Astrocyte (in vitro differentiated cells and primary cell): ENCODE results near the gene STX7. TPM values are rescaled to one million over a fixed set of nuclear protein-coding genes. Genes with fewer than 3 reads are reported as not detected.

Experiments used
- DNase-seq: peaks from one replicate; pipeline ENCODE4 v3.0.0-alpha.2; 2010; ENCODE audit warnings: low read depth
- FAIRE-seq: peaks from 2 replicates; lab custom pipeline; 2011; peaks lifted over from hg19 to GRCh38; lab: Jason Lieb, UNC
- H2AFZ ChIP-seq: 2 replicates; pipeline ENCODE4 v1.6.0; 2012; ENCODE audit warnings: low read depth, low read length, inconsistent platforms
- H3K27ac ChIP-seq: 2 replicates; pipeline ENCODE4 v1.5.1; 2011; ENCODE audit warnings: low read depth, low read length, inconsistent platforms
- H3K27me3 ChIP-seq: 2 replicates; pipeline ENCODE4 v1.6.0; 2011; ENCODE audit warnings: low read length, inconsistent platforms; ENCODE audit not compliant: insufficient read depth
- H3K36me3 ChIP-seq: 2 replicates; pipeline ENCODE4 v1.5.1; 2011; ENCODE audit warnings: low read length, inconsistent platforms; ENCODE audit not compliant: insufficient read depth
- H3K4me1 ChIP-seq: 2 replicates; pipeline ENCODE4 v1.5.1; 2011; ENCODE audit warnings: low read length, inconsistent platforms; ENCODE audit not compliant: insufficient read depth
- H3K4me2 ChIP-seq: 2 replicates; pipeline ENCODE4 v1.6.0; 2012; ENCODE audit warnings: low read length, inconsistent platforms
- H3K4me3 ChIP-seq: 2 replicates; pipeline ENCODE4 v1.5.1; 2011; ENCODE audit warnings: low read depth, mild to moderate bottlenecking, low read length, inconsistent platforms; ENCODE audit not compliant: insufficient read depth
- H3K79me2 ChIP-seq: 2 replicates; pipeline ENCODE4 v1.6.0; 2012; ENCODE audit warnings: mild to moderate bottlenecking, low read length, inconsistent platforms; ENCODE audit not compliant: insufficient read depth
- H3K9ac ChIP-seq: 2 replicates; pipeline ENCODE4 v1.6.0; 2012; ENCODE audit warnings: mild to moderate bottlenecking, low read length, inconsistent platforms
- H3K9me3 ChIP-seq: 2 replicates; pipeline ENCODE4 v1.5.1; 2012; ENCODE audit warnings: low read depth, mild to moderate bottlenecking, low read length, inconsistent platforms; ENCODE audit not compliant: insufficient read depth
- H4K20me1 ChIP-seq: 2 replicates; pipeline ENCODE4 v1.6.0; 2012; ENCODE audit warnings: low read length, inconsistent platforms; ENCODE audit not compliant: insufficient read depth
- H3K27ac Mint-ChIP-seq: one replicate; pipeline ENCODE4 v1.8.0; 2021; ENCODE audit warnings: mild to moderate bottlenecking, mixed read lengths; ENCODE audit not compliant: unreplicated experiment
- H3K27me3 Mint-ChIP-seq: one replicate; pipeline ENCODE4 v1.8.0; 2021; ENCODE audit warnings: low read depth, mixed read lengths; ENCODE audit not compliant: unreplicated experiment
- H3K36me3 Mint-ChIP-seq: one replicate; pipeline ENCODE4 v1.8.0; 2021; ENCODE audit warnings: low read depth, mixed read lengths; ENCODE audit not compliant: unreplicated experiment
- H3K4me1 Mint-ChIP-seq: one replicate; pipeline ENCODE4 v1.8.0; 2021; ENCODE audit warnings: low read depth, mixed read lengths; ENCODE audit not compliant: unreplicated experiment
- H3K4me3 Mint-ChIP-seq: one replicate; pipeline ENCODE4 v1.8.0; 2021; ENCODE audit warnings: mild to moderate bottlenecking, moderate library complexity, mixed read lengths; ENCODE audit not compliant: unreplicated experiment
- H3K9me3 Mint-ChIP-seq: one replicate; pipeline ENCODE4 v1.8.0; 2021; ENCODE audit warnings: mild to moderate bottlenecking, mixed read lengths; ENCODE audit not compliant: unreplicated experiment
- EZH2 ChIP-seq: IDR thresholded peaks from 2 replicates; pipeline ENCODE4 v1.6.1; 2012; ENCODE audit warnings: mild to moderate bottlenecking, low read length, inconsistent platforms; ENCODE audit not compliant: insufficient read depth
- total RNA-seq: library from RNA; stranded (reverse); gene quantifications from 2 replicates; pipeline ENCODE4 v1.2.1, GENCODE V29; 2021
- TF ChIP-seq, protein P1 (sequence below): IDR thresholded peaks from 2 replicates; pipeline ENCODE4 v1.5.1; 2011; ENCODE audit warnings: low read depth, mild to moderate bottlenecking, inconsistent platforms, low read length, moderate library complexity; ENCODE audit not compliant: insufficient read depth

Gene STX7
- total RNA-seq, 1 donor from 2014 or later = 62.1 TPM

DNA sequence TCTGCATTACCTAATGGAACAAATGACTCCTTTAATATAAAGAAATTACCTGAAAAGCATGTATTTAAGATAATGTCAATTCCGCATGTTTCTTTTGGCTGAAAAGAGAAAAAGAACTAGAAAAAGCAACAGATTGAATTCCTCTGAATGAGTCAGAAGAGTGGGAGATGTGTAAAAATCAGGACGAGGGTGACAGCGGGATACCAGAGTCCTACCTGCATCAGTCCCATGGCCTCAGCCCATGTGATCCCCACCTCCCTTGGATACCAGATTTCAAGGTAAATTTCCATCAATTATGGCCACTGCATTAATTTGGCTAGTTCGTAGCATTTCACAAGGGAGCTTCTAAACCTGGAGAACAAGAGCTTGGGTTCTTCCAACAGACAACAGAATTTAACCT lies 101.6 kb downstream of the STX7 start:
- FAIRE-seq (no peak), DNase-seq (no peak)
- Histone ChIP-seq H3K9ac (no peak overlapping the region), H3K36me3 (no peaks in the 10 kb centered on the region), H3K4me1 (no peaks in the 10 kb centered on the region), H3K27ac (no peak overlapping the region), H4K20me1 (no peaks in the 10 kb centered on the region), H3K9me3 (peaks cover 3% of the 10 kb centered on the region), H2AFZ (no peak overlapping the region), H3K4me2 (no peak overlapping the region), H3K4me3 (no peak overlapping the region), H3K79me2 (no peaks in the 10 kb centered on the region), H3K27me3 (no peaks in the 10 kb centered on the region)
- Mint-ChIP-seq H3K4me3 (no peak overlapping the region), H3K36me3 (no peaks in the 10 kb centered on the region), H3K4me1 (peaks cover 12% of the 10 kb centered on the region), H3K27ac (no peak overlapping the region), H3K9me3 (no peaks in the 10 kb centered on the region), H3K27me3 (no peaks in the 10 kb centered on the region)
- TF ChIP-seq, protein P1, sequence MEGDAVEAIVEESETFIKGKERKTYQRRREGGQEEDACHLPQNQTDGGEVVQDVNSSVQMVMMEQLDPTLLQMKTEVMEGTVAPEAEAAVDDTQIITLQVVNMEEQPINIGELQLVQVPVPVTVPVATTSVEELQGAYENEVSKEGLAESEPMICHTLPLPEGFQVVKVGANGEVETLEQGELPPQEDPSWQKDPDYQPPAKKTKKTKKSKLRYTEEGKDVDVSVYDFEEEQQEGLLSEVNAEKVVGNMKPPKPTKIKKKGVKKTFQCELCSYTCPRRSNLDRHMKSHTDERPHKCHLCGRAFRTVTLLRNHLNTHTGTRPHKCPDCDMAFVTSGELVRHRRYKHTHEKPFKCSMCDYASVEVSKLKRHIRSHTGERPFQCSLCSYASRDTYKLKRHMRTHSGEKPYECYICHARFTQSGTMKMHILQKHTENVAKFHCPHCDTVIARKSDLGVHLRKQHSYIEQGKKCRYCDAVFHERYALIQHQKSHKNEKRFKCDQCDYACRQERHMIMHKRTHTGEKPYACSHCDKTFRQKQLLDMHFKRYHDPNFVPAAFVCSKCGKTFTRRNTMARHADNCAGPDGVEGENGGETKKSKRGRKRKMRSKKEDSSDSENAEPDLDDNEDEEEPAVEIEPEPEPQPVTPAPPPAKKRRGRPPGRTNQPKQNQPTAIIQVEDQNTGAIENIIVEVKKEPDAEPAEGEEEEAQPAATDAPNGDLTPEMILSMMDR = no peak
- no peak for TF ChIP-seq EZH2

DNA sequence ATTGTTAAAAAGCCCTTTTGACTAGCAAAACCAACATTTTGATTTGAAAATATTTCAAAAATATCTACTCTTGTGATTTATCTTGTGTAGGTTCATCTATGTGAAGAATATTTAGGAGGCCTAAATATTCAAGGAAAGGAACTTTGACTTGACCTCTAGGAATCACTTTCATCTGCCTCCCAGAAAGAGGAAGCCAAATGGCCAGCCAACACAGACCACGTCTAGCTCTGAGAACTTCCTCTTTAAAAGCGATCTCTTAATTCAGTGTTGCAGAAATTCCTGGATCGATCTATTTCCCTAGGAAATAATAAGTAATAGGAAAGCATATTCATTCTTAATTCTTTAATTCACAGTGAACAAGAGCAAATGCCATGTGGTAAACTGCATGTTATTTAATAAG lies 102.1 kb downstream of the STX7 start:
- no peaks in the 10 kb centered on the region for H4K20me1 ChIP-seq
- H3K27ac ChIP-seq = no peak overlapping the region
- DNase-seq (no peak), FAIRE-seq (no peak)
- peaks cover 17% of the 10 kb centered on the region for H3K4me1 Mint-ChIP-seq
- no peaks in the 10 kb centered on the region for H3K27me3 Mint-ChIP-seq
- no peaks in the 10 kb centered on the region for H3K4me1 ChIP-seq
- H2AFZ ChIP-seq = no peak overlapping the region
- no peak overlapping the region for H3K4me3 ChIP-seq
- H3K4me2 ChIP-seq = no peak overlapping the region
- H3K36me3 ChIP-seq = no peaks in the 10 kb centered on the region
- H3K9me3 ChIP-seq = no peaks in the 10 kb centered on the region
- H3K79me2 ChIP-seq = no peaks in the 10 kb centered on the region
- TF ChIP-seq, protein P1 = no peak
- TF ChIP-seq EZH2 = no peak
- H3K9me3 Mint-ChIP-seq = no peaks in the 10 kb centered on the region
- no peak overlapping the region for H3K27ac Mint-ChIP-seq
- no peak overlapping the region for H3K9ac ChIP-seq
- no peaks in the 10 kb centered on the region for H3K36me3 Mint-ChIP-seq
- no peak overlapping the region for H3K4me3 Mint-ChIP-seq
- no peaks in the 10 kb centered on the region for H3K27me3 ChIP-seq

DNA sequence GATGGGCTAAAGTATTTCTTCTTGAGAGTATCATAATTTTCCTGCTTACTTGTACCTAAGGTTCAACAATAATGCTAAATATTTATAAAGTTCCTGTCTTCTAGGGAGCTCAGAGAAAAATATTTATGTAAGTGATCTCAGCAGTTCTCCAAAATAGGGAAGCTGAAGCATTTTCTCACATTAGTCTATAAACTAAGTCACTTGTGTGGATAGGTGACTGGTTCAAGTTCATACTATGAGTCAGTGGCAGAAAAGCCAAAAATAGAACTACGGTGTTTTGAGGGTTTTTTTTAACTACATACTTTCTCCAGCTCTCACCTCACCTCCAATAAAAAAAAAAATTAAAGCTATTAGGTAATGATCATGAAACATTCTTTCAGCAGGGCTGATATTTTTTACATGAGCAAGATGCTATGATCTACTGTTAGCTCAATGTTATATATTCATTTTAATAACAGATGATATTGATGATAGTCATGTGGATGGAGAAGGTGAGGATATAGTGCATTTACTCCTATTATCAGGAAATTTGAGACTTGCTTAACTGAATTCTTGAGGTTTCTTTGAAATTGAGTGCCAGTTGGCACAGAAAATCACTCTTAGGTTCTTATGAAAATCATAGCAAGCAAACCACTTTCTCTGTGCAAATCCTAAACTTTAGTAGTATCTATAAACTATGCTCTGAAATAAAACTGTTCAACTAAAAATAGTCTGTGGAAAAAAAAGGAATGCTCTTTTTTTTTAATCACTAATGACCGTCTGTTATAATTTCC lies 107.6 kb downstream of the STX7 start:
- peak; percentile 75 for DNase-seq
- Histone ChIP-seq H4K20me1 (no peaks in the 10 kb centered on the region), H2AFZ (no peak overlapping the region), H3K9ac (no peak overlapping the region), H3K27ac (peak overlapping the region; percentile 35), H3K36me3 (no peaks in the 10 kb centered on the region), H3K4me2 (peak overlapping the region; percentile 23), H3K27me3 (no peaks in the 10 kb centered on the region), H3K9me3 (no peaks in the 10 kb centered on the region), H3K4me1 (peaks cover 26% of the 10 kb centered on the region), H3K79me2 (no peaks in the 10 kb centered on the region), H3K4me3 (no peak overlapping the region)
- Mint-ChIP-seq H3K4me1 (peaks cover 22% of the 10 kb centered on the region), H3K4me3 (no peak overlapping the region), H3K27ac (no peak overlapping the region), H3K36me3 (no peaks in the 10 kb centered on the region), H3K9me3 (peaks cover 1% of the 10 kb centered on the region), H3K27me3 (peaks cover 13% of the 10 kb centered on the region)
- TF ChIP-seq EZH2 = no peak
- TF ChIP-seq, protein P1 = no peak
- peak; percentile 20 for FAIRE-seq
